NCI-H2171 (cell line): ENCODE data around the gene STARD10.
"Not testable (repeated sequence)": the region's sequence is repeated elsewhere in the genome, so short reads cannot be mapped to it uniquely, and the experiment has no call there.

ENCODE experiments used
- DNase-seq: peaks from one replicate; lab custom pipeline; 2025; lab: John Stamatoyannopoulos, UW

STARD10 gene

GRCh38 chr11:72793425-72794367 lies at the start of gene STARD10:
Gene STARD10, minus strand, starts transcription at chr11:72794047. Its CDS starts 12,866 bp downstream, at chr11:72781181.
- peak; percentile 92 for DNase-seq

GRCh38 chr11:72842653-72843330 lies 48.9 kb upstream of the STARD10 start:
- no peak for DNase-seq

GRCh38 chr11:72842126-72842525 lies 48.3 kb upstream of the STARD10 start:
- DNase-seq, result no peak

GRCh38 chr11:72841397-72841796 lies 47.5 kb upstream of the STARD10 start:
- DNase-seq, result no peak

- DNase-seq, result no peak
Observed at GRCh38 chr11:72840780-72841179, 46.9 kb upstream of the STARD10 start.

- no peak for DNase-seq
Observed at GRCh38 chr11:72838691-72839305, 45.0 kb upstream of the STARD10 start.

GRCh38 chr11:72836111-72836510 lies 42.3 kb upstream of the STARD10 start:
- no peak for DNase-seq

- DNase-seq, result no peak
Observed at GRCh38 chr11:72834905-72835304, 41.1 kb upstream of the STARD10 start.

DNA sequence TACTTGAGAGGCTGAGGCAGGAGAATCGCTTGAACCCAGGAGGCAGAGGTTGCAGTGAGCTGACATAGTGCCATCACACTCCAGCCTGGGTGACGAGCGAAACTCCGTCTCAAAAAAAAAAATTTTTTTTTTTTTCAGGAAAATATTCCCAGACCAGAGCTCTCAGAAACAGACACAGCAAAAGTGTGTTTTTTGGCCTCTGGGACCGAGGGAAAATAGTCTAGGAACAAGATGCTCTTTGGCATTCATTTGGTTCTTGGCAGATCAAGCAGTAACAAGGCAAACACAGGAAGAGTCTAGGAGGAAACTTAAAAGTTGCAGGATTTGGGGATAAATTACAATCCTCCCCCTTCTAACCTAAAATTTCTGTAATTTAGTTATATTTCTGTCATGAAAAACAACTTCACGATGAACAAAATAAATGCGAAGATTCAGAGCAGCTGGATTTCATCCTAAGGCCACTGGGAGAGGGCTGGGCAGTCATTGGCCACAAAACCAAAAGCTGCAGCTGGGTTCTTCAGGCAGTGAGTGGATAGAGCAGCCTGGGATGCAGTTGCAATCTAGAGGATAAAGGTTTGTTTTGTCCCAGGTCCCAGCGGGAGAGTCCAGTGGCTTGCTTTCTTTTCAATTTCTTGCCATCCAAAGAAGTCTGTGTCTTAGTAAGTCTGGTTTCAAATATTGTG lies 40.1 kb upstream of the STARD10 start:
- no peak for DNase-seq

- DNase-seq, result no peak
Observed at GRCh38 chr11:72833083-72833733, 39.4 kb upstream of the STARD10 start.

GRCh38 chr11:72832301-72833082 lies 38.6 kb upstream of the STARD10 start:
- DNase-seq, result no peak

DNA sequence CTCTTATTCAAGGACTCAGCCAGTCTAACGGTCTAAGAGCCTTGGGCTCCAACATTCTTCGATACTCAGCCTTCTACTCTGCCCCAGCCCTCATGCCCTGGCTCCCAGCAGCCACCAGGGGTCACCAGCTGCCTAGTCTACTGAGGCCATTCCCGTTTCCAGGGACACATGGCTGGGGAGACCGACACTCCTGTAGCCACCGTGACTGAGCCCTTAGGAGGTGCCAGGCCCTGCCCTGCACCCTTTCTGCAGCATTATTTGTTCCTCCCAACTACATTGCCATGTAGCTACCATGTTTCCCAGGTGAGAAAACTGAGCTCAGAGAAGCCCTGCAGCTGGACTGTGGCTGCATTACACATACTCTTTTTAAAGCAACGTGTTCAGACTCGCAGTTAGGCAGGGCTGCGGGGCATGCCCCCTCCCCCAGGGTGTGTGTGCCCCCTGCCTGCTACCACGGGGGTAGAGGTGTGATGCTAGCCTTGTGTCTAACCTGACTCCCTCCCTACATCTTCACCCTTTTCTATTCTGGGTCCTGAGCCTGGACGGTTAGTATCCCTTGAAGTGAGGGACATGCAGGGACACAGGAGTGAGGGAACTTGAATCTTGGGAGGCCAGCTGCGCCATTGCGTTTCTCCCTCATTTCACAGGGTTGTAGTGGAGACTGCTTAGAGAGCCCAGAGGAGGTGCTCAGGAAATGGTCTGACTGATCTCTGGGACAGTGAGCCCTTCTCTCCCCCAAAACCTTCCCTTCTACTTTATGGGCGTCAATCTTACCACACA lies 37.9 kb upstream of the STARD10 start:
- DNase-seq, result peak; percentile 78

GRCh38 chr11:72829884-72830533 lies 36.2 kb upstream of the STARD10 start:
- DNase-seq, result no peak

GRCh38 chr11:72829178-72829577 lies 35.3 kb upstream of the STARD10 start:
- DNase-seq, result no peak

- DNase-seq, result no peak
Observed at GRCh38 chr11:72828692-72829101, 34.9 kb upstream of the STARD10 start.

GRCh38 chr11:72828081-72828567 lies 34.3 kb upstream of the STARD10 start:
- no peak for DNase-seq

GRCh38 chr11:72827656-72828055 lies 33.8 kb upstream of the STARD10 start:
- not testable (repeated sequence) for DNase-seq

DNA sequence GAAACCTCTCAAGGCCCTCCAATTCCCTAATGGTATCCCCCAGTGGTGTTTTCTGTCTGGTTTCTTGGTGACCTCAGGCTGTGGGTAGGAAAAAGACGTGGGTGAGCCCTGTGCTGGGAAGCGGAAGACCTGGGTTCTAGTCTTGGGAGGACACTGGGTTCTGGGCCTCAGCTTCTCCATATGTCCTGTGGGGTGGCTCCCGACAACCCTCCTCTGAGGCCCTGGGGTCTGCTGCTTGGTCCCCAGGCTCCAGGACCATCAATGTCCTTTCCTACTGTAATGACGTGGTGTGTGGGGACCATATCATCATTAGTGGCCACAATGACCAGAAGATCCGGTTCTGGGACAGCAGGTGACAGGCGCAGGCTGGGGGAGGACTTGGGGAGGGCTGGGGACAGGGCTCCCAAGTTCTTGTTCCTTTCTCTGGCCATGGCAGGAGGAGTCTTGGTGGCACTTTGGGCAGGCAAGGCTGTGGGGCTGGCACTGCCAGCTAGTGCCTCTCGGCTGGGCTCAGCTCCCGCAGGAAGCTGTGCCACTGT lies 33.2 kb upstream of the STARD10 start:
- DNase-seq, result no peak
